ENCODE results near the gene HHIPL1.
"Not testable (repeated sequence)": the region's sequence is repeated elsewhere in the genome, so short reads cannot be mapped to it uniquely, and the experiment has no call there.

- not testable (repeated sequence) for TF ChIP-seq EP300, CTCF, POLR2A, POLR2AphosphoS5 (IDR thresholded peaks at IDR 0.05)
These were observed 2.2 kb upstream of the HHIPL1 start for GRCh38 chr14:99642771-99643170.

Data from suprapubic skin (tissue), 4 donors.